HFFc6 (cell line): ENCODE data around the gene CELF2. TPM values are rescaled to one million over a fixed set of nuclear protein-coding genes. Genes with fewer than 3 reads are reported as not detected.
"Not testable (repeated sequence)": the region's sequence is repeated elsewhere in the genome, so short reads cannot be mapped to it uniquely, and the experiment has no call there.

ENCODE experiments used
- DNase-seq: peaks from one replicate; pipeline ENCODE4 v3.0.0-alpha.2; 2018
- H3K27ac Mint-ChIP-seq: 2 replicates; pipeline ENCODE4 v1.8.0; 2020; ENCODE audit warnings: mild to moderate bottlenecking, mixed read lengths
- H3K27me3 Mint-ChIP-seq: 2 replicates; pipeline ENCODE4 v1.8.0; 2021; ENCODE audit warnings: mild to moderate bottlenecking, moderate library complexity, mixed read lengths; ENCODE audit not compliant: insufficient read depth
- H3K36me3 Mint-ChIP-seq: 2 replicates; pipeline ENCODE4 v1.8.0; 2021; ENCODE audit warnings: low read depth, mixed read lengths
- H3K4me1 Mint-ChIP-seq: 2 replicates; pipeline ENCODE4 v1.8.0; 2020; ENCODE audit warnings: low read depth, mixed read lengths
- H3K4me3 Mint-ChIP-seq: 2 replicates; pipeline ENCODE4 v1.8.0; 2020; ENCODE audit warnings: mild to moderate bottlenecking, moderate library complexity, mixed read lengths
- H3K9me3 Mint-ChIP-seq: 2 replicates; pipeline ENCODE4 v1.8.0; 2020; ENCODE audit warnings: mild to moderate bottlenecking, mixed read lengths
- CTCF ChIP-seq: fragments of 200-600 bp; sonication (generic); IDR thresholded peaks from 2 replicates; pipeline ENCODE4 v1.5.0; 2021; ENCODE audit warnings: antibody characterized with exemption, mild to moderate bottlenecking
- total RNA-seq, 6 experiments: library from RNA; stranded (reverse); fragmentation: NEBNext Ultra II Directional; extraction: Animal tissue kit (Norgen Biotek cat#: 25700); gene quantifications; 2 replicates in 1 of 6; 3 replicates in 5 of 6; pipeline ENCODE4 v1.2.3, GENCODE V29; 2021

CELF2 gene
- total RNA-seq, 6 experiments from 2014 or later, result 2.7 to 5.2 (median 3.5) TPM

GRCh38 chr10:11116817-11117216 is 99.1 kb downstream of the CELF2 start:
- H3K4me3 Mint-ChIP-seq, result no peak overlapping the region
- TF ChIP-seq CTCF, result no peak
- DNase-seq, result no peak
- H3K27ac Mint-ChIP-seq, result no peak overlapping the region
- no peaks in the 10 kb centered on the region for H3K4me1 Mint-ChIP-seq
- peaks cover 5% of the 10 kb centered on the region for H3K27me3 Mint-ChIP-seq
- H3K9me3 Mint-ChIP-seq, result no peaks in the 10 kb centered on the region
- H3K36me3 Mint-ChIP-seq, result no peaks in the 10 kb centered on the region

GRCh38 chr10:11118686-11119085 is 101.0 kb downstream of the CELF2 start:
- H3K36me3 Mint-ChIP-seq, result no peaks in the 10 kb centered on the region
- H3K4me1 Mint-ChIP-seq, result no peaks in the 10 kb centered on the region
- DNase-seq, result no peak
- H3K9me3 Mint-ChIP-seq, result peaks cover 6% of the 10 kb centered on the region; the same call in 1 of the 2 replicates
- TF ChIP-seq CTCF, result no peak
- H3K27ac Mint-ChIP-seq, result no peak overlapping the region
- peaks cover 5% of the 10 kb centered on the region for H3K27me3 Mint-ChIP-seq
- no peak overlapping the region for H3K4me3 Mint-ChIP-seq

GRCh38 chr10:11119843-11120242 is 102.2 kb downstream of the CELF2 start:
- DNase-seq, result no peak
- peaks cover 5% of the 10 kb centered on the region for H3K27me3 Mint-ChIP-seq
- no peak for TF ChIP-seq CTCF
- peaks cover 9% of the 10 kb centered on the region; the same call in 1 of the 2 replicates for H3K9me3 Mint-ChIP-seq
- H3K27ac Mint-ChIP-seq, result no peak overlapping the region
- H3K36me3 Mint-ChIP-seq, result no peaks in the 10 kb centered on the region
- H3K4me3 Mint-ChIP-seq, result no peak overlapping the region
- no peaks in the 10 kb centered on the region for H3K4me1 Mint-ChIP-seq

- DNase-seq, result no peak
- H3K27ac Mint-ChIP-seq, result no peak overlapping the region
- H3K4me3 Mint-ChIP-seq, result no peak overlapping the region
- H3K4me1 Mint-ChIP-seq, result no peaks in the 10 kb centered on the region
- peaks cover 9% of the 10 kb centered on the region; the same call in 1 of the 2 replicates for H3K9me3 Mint-ChIP-seq
- TF ChIP-seq CTCF, result no peak
- no peaks in the 10 kb centered on the region for H3K36me3 Mint-ChIP-seq
- H3K27me3 Mint-ChIP-seq, result peaks cover 5% of the 10 kb centered on the region
Measured at GRCh38 chr10:11120711-11121110, 103.0 kb downstream of the CELF2 start.

GRCh38 chr10:11123892-11124291 is 106.2 kb downstream of the CELF2 start:
- H3K27ac Mint-ChIP-seq, H3K4me3 Mint-ChIP-seq, H3K36me3 Mint-ChIP-seq, H3K27me3 Mint-ChIP-seq, DNase-seq, H3K4me1 Mint-ChIP-seq, H3K9me3 Mint-ChIP-seq: not testable (repeated sequence)

- Mint-ChIP-seq H3K27ac (no peak overlapping the region), H3K4me1 (no peaks in the 10 kb centered on the region), H3K4me3 (no peak overlapping the region), H3K27me3 (peaks cover 5% of the 10 kb centered on the region), H3K9me3 (peaks cover 14% of the 10 kb centered on the region), H3K36me3 (no peaks in the 10 kb centered on the region)
- DNase-seq, result no peak
- no peak for TF ChIP-seq CTCF
Measured at GRCh38 chr10:11125004-11125403, 107.3 kb downstream of the CELF2 start.

GRCh38 chr10:11127017-11127416 is 109.3 kb downstream of the CELF2 start:
- H3K36me3 Mint-ChIP-seq, H3K4me1 Mint-ChIP-seq, H3K4me3 Mint-ChIP-seq, H3K27me3 Mint-ChIP-seq, H3K27ac Mint-ChIP-seq, DNase-seq: not testable (repeated sequence)
- peaks cover 19% of the 10 kb centered on the region for H3K9me3 Mint-ChIP-seq
